HG03039 (cell line): ENCODE results near the gene TTLL11.

Experiments used
- ATAC-seq: cut with Tn5 transposase; IDR thresholded peaks from one replicate; pipeline ENCODE4 v1.9.1; 2021; ENCODE audit warnings: mild to moderate bottlenecking, moderate library complexity; ENCODE audit not compliant: unreplicated experiment

TTLL11 gene

DNA sequence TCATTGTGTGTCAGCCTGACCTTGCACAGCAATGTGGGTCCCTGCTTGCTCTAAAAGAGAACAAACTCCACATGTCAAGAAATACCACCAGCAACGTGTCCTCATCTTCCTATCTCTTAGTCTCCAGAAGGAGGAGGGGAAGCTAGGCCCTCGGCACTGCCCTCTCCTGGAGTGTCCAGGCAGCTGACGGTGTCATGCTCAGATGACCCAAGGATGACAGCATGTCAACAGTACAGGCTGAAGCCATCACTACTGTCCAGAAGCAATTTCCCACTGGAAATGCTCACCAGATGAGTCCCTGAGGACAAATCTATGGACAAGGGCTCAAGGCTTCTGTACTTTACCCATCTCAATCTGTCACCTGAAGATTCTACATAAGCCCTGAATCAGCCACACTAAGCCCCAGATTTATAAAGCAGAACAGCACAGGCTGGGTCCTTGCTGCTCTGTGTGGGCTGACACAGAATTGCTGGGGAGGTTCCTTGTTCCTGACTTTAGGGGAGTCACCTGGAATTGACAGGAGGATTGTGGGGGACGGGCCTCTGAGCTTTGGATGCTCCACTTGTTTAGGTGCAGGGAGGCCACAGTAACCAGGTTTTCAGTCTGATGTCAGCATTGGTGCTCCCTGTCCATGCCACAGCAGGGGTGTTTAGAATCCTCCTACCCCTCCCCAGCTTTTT is 231.5 kb downstream of the TTLL11 start:
- no peak for ATAC-seq

GRCh38 chr9:121860744-121861143 is 232.4 kb downstream of the TTLL11 start:
- ATAC-seq = no peak

- ATAC-seq = no peak
These were observed 232.9 kb downstream of the TTLL11 start for GRCh38 chr9:121860213-121860612.

DNA sequence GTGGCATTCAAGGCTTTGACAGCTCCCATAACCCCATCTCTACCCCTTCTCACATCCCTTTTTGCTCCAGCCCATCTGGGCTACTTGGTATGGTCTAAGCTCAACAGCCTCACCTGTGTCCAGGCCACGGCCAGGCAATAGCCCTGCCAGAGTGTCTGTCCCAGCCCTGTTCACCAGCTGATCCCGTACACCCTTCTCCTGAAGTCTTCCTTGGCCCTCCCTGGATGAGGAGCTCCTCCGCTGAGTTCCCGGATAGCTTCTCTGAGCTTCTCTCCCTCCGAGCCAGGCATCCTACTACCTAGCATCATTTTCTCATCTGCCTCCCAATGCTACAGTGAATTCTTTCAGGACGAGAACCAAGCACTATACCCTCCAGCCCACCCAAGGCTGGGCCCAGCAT is 233.5 kb downstream of the TTLL11 start:
- no peak for ATAC-seq

DNA sequence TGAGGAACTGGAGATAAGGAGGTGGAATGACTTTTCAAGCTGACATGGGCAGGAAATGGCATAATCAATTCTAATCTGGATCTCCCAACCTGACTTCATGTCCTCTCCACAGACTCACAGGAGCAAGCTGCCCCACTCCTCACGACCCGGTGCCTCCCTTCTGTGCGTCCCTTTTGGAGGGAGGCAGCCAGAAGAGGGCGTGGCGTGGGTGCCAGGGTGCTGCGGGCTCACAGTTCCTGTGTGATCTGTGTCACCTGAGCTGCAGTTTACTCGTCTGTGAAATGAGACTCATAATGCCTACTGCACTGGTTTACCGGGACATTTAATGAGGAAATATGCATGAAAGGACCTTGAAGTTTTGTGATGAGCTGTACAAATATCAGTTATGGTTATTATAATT is 234.3 kb downstream of the TTLL11 start:
- ATAC-seq = no peak

GRCh38 chr9:121857928-121858327 is 235.2 kb downstream of the TTLL11 start:
- no peak for ATAC-seq

- ATAC-seq = no peak
These were observed 237.6 kb downstream of the TTLL11 start for GRCh38 chr9:121855476-121855875.

DNA sequence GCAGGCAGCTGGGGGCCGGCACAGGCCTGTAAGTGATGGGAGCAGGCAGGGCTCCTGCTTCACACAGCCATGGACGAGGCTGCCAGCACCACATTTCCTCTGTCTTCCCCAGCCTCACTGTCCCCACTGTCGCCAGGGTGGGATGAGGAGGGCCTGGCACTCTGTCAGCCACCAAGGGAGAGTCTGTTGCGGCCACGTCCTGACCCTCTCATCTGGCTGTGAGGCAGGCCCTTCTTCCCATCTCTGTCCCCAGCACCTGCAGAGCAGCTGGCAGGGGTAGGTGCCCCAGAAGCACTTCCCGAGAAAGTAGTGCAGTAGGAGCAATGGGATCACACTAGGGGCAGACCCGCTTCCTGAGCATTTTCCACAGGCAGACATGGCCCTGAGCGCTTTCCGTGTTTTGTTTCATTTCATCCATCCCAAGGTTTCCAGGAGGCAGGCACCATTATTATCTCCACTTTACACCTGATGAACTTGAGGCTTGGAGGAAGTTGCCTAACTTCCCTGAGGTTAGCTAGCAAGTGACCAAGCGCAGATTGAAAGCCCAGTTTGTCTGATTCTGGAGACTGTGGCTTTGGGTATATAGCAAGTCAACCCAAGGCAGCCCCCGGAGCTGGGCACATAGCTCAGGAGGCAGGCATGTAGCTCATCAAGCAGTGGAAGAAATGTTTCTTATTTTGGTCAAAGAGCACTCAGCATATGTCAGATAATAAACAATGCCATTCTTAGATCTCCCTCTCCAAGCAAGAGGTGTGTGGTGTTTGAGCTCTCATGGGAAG is 239.3 kb downstream of the TTLL11 start:
- no peak for ATAC-seq

DNA sequence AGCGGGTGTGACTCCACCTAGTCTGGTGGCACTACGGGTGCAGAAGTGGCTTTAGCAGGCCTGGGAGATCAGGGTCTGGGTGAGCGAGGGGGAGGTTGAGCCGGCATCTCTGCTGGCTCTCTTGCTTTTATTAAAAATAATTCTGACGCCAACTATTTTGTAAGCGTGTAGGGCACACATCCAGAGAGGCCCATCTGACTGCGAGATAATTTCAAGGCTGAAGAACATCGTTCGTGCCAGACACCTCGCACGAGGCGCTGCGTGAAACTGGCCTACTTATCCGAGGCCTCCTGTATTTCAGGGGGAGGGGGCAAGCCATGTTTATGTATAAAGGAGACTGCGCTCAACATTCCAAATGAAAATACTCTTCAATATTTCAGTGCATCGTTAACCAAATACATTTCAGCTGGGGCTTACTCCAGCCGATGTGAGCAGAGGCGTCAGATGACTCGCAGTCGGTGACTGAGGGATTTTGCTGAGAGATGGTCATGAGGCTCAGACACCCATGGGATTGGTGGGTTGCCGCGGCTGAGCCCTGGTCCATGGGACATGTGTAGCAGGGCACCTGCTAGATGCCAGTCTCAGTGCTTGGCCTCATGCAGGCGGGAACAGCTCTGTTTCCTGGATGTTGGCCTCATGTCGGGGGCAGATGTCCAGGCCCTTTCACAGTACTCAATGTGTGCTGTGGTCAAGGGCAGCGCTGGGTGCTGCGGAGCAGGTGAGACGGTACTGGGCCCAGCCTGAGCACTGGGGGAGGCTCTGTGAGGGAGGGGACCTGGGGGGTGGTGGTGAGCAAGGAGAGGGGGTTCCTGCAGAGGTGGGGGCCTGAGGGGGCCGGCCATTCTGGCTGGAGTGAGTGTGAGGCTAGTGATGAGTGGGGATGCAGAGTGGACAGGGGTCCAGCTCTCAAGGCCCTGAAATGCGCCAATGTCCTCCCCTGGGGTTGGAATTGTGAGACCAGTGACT is 240.2 kb downstream of the TTLL11 start:
- ATAC-seq = no peak

DNA sequence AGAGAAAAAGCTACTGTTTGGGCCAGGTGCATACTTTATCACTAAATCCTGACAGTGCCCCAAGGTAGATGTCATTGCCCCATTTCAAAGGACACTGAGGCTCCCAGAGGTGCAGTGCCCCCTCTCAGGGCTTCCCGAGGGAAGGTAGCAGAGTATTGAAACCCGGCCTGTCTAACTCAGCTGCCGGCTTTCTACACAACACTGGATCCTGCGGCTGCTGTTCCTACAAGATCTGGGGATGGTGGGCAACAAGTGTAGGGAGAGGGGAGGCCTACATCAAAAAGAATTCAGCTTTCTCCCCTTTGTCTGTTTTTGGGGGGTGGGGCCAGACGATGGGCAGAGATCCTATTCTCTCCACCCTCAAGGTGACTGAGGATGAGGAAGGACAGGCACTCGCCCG is 240.9 kb downstream of the TTLL11 start:
- no peak for ATAC-seq

DNA sequence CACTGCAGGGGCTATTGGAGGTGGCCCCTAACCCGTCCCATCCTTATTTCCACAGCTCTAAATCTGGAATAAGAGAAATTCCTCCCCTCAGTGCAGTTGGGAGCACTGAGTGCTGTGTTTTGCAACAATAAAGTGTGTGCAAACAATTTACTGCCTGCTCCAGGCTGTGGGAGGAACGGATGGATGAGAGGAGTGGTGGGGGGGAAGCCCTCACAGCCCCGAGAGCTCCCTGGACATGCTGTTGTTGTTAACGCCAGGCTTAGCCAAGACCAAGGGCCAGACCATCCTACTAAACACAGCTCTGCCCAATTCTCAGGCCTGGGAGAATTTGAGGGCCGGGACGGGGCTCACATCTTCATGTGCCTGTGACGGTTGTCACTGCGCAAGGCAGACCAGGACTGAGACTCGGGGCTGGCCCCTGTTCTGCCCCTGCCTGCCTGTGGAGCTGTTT is 241.4 kb downstream of the TTLL11 start:
- no peak for ATAC-seq

DNA sequence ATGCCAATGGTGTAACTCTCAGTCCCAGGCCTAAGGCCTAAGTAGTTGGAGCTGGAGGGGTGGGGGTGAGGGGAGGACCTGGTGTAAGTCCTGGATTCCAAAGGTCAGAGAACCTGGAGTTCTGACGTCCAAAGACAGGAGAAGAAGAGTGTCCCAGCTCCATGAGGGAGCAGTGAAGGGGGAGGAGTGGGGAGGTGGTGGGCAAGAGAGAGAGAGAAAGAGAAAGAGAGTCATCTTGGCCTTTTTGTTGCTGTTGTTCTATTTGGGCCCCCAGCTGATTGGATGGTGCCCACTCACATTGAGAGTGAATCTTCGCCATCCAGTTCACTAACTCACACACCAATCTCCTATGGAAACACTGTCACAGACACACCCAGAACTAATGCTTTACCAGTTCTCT is 242.7 kb downstream of the TTLL11 start:
- ATAC-seq = no peak

DNA sequence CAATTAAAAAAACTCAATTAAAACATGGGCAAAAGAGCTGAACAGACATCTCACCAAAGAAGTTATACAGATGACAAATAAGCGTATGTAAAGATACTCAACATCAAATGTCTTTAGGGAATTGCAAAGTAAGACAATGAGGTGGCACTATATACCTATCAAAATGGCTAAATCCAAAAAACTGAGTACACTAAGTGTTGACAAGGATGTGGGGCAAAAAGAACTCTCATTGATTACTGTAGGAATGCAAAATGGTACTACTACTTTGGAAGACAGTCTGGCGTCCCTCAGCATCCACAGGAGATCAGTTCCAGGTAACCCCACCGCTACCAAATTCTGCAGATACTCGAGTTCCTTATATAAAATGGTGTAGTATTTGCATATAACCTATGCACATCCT is 243.6 kb downstream of the TTLL11 start:
- ATAC-seq = no peak

DNA sequence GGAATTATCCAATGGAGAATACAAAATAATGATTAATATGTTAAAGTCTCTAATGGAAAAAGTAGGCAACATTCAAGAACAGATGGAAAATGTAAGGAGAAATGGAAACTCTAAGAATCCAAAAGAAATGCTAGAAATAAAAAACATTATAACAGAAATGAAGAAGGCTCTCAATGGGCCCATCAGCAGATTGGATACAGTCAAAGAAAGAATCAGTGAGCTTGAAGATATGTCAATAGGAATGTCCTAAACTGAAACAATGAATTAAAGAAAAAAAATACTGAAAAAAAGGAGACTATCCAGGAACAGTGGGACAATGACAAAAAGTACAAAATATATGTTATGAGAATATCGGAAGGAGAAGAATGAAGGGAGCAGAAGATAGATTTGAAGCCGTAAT is 248.5 kb downstream of the TTLL11 start:
- ATAC-seq = no peak

DNA sequence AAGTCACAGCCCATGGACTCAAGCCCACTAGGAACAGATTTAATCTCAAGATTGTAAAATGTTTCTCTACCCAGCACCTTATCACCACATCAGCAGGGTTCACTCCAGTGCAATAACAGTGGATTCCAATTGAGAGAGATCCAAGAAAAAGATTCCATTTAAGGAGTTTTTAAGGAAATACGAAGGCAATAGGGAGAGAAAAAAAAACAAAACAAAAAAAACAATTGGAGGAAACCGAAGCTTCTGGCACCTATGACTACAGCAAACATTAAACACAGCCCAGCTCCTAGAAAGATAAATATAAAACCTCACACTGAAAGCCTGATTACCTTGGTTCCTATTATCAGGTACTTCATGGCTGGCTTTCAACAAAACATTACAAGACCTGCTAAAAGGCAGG is 249.0 kb downstream of the TTLL11 start:
- no peak for ATAC-seq

DNA sequence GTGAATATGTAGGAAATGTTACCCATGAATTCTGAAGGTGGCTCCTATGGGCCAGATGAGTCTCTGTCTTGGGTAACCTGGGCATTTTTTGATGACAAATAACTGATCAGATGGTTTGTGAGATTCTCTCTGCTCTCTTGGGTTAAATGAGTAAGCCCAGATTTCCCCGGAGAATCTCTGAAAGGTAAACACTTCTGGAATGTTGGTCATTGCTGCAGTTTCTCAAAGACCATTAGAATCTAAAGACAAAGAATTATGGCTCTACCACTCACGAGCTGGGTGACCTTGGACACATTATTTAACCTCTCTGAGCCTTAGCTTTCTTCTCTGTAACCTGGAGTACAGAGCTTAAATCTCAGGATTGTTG is 250.5 kb downstream of the TTLL11 start:
- ATAC-seq = no peak

DNA sequence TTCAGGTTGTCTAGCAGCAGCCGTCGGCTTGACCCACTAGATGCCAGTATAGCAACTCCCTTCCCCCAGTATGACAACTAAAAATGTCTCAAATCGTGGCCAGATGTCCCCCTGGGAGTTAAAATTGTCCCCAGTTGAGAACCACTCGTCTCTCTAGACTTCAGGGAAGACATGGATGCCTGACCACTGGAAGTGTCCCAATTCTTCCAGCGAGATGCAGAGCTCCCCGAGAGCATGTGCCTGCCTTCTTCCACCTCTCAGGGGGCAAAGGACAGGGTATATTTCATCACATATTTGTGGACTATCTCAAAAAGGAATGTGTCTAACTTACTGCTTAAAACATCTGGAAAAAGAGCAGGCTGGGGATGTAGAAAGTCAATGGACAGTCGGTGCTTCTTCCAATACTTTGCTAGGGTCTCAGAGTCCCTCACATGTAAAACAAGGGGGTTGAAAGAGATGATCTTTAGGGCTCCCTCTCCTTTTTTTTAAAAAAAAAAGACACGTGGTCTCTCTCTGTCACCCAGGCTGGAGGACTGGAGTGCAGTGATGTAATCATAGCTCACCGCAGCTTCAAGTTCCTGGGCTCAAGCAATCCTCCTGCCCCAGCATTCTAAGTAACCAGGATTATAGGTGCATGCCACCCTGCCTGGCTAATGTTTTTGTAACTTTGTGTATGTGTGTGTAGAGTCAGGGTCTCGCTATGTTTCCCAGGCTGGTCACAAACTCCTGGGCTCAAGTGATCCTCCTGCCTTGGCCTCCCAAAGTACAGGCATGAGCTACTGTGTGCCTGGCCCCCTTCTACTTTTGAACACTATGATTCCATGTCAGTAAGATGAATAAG is 251.1 kb downstream of the TTLL11 start:
- no peak for ATAC-seq

GRCh38 chr9:121840838-121841760 is 252.0 kb downstream of the TTLL11 start:
- ATAC-seq = no peak

DNA sequence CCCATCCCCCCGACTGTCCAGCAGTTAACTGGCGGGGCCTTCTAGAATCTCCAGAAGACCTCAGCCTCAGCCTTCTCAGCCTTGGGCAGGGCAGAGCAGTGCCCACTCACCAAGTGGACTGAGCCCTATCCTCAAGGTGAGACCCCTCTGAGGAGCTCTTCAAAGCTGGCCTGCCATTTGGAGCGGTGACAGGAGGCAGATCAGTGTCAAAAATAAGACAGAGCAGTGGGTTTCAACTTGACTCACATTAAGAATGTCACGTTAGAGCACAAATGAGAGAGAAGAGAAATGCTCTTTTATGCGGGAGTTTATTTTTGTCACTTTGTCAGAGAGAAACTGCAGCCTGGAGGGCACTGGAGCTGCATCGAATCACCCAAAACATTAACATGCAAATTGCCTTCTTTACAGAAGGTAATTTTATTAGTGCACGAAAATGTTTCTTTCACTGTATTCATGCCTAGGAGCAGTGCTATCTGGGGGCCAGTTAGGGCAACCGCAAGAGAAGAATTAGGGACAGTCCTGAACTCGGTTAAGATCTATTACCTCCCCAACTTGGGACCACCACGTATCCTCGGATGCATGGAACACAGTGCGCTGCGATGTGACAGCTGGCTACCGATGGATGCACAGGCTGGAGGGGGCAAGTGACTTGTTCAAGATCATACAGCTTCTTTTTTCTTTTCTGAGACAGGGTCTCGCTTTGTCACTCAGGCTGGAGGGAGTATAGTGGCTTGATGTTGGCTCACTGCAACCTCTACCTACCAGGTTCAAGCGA is 253.2 kb downstream of the TTLL11 start:
- ATAC-seq = no peak
